Thyroid gland (tissue), 4 donors: ENCODE measurements around the gene KIF1B.

Source experiments
- CTCF ChIP-seq, 6 experiments: fragments of 200-600 bp in 3 of 6; fragments of 450-650 bp in 3 of 6; sonication (generic) in 3 of 6; IDR thresholded peaks; one replicate each; pipeline ENCODE4 v1.5.1; 2016 to 2019; ENCODE audit warnings: antibody characterized with exemption in 6 of 6, mild to moderate bottlenecking in 2 of 6, inconsistent platforms in 1 of 6, moderate library complexity in 1 of 6
- POLR2A ChIP-seq, 2 donors: fragments of 450-650 bp; IDR thresholded peaks; one replicate each; pipeline ENCODE4 v1.6.1; 2017; ENCODE audit warnings: antibody characterized with exemption in 2 of 2, mild to moderate bottlenecking in 2 of 2, moderate library complexity in 1 of 2

GRCh38 chr1:10368194-10368593 lies 157.8 kb downstream of the KIF1B start:
- no peak for TF ChIP-seq CTCF (IDR thresholded peaks at IDR 0.05)
- TF ChIP-seq POLR2A (IDR thresholded peaks at IDR 0.05), result no peak
